Measurements from ENCODE around the gene CHSY1.
A peak's percentile ranks its signal among the peaks of the same experiment; 100 is the strongest.
"Not testable (repeated sequence)": the region's sequence is repeated elsewhere in the genome, so short reads cannot be mapped to it uniquely, and the experiment has no call there.

CHSY1 gene

DNA sequence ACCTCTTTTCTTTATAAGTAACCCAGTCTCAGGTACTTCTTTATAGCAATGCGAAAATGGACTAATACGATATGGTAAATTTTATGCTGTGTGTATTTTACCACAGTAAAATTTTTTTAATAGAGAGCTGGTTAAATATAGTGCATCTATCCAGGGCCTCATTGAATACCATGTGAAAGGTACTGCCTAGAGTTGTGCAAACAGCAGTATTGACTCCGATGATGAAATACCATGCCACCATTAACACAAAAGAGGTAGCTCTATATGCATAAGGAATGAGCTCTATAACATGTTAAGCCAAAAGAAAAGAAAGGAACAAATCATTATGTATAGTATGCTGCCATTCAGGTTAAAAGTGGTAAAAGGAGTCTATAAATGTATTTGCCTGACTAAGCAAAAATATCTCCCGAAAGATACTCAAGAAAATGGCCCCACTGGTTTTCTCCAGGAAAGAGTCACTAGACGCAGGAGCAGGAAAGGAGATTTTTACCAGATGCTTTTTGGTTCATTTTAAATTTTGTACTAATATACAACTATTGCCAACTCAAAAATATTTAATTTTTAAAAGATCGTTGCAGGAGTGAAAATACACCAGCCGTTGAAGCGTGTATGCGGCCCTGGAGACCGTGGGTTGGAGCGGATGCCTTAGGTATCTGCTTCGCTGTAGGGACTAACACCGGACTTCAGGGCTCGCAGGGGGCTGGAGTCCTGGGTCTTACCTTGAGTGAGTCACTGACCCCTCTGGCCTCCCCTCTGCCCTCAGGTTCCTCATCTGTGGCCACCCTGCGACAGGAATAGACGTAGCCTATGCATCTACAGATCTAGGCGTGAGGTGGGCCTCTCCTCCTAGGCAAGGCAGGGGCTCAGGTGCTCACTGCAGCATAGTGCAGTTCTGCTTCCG lies 120.1 kb downstream of the CHSY1 start:
- DNase-seq: no peak

DNA sequence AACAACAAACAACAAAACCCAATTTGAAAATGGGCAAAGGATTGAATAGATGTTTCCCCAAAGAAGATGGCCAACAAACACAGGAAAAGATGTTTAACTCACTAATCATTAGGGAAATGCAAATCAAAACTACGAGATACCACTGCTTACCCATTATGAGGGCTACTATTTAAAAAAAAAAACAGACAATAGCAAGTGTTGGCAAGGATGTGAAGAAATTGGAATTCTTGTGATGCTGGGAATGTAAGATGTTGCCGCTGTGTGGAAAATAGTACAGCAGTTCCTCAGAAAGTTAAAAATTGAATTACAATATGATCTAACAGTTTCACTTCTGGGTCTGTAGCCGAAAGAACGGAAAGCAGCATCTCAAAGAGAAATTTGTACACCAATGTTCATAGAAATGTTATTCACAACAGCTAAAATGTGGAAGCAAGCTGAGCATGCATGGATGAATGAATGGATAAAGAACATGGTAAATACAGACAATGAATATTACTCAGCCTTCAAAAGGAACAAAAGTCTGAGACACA lies 121.9 kb downstream of the CHSY1 start:
- no peak for DNase-seq

DNA sequence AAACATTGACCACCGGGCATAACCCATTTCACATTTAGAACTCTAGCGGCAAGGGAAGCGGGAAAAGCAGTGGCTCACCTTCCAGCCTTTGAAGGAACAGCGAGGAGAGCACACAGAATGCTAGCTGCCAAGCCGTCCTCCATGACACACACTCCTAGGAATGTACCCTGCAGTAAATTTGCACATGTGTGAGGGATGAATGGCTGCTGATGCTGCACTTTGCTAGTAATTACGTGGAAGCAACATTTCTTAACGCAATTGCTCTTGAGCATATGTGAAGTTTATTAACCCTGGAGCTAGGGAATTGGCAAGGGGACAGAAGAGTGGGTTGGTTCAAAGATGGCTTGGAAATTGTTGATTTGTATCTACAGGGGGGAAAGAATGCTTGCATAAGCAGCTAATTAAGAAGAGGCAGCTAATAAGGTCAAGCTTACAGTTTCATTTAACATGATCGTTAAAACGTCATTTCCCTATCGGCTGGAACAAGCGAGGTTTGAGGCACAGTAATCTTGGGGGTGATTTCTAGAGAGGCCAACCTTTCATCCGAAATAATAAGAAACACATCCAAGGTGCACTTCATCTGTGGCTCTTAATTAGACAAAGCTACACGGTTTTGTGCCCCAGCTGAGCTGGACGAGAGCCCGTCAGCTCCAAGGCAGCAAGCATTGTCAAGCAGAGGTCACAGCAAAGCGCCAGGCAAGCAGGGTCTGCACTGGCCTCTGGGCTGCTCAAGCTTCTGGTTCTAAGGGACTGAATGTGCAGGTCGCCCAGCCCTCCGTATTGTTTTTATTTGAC lies 123.4 kb downstream of the CHSY1 start:
- DNase-seq: no peak

DNA sequence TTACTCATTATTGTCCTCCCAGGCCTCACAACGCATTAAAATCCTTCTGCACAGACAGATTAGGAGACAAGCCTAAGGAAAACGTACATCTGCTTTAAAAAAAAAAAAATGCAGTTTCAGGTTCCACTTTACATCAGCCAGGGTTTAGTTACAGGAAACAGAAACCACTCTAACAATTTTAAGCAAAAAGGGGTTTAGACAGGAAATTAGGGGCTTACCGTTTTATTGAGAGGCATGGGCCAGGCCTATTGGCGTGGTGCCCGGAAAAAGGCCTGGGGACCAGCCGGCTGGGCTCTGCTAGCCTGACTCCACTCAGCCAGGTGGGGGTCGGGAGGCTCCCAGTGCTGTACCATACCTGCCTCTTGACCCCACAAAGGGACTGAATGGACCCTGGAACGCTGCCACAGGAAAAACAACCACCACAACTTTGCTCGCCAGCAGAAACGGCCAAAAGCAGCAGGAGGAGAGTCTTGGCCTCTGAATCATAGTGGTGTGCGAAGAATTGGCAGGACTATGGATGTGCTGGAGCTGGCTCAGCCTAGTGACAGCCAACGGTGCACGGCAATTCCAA lies 124.3 kb downstream of the CHSY1 start:
- DNase-seq: peak in 1 of 2 experiments; percentile 28

DNA sequence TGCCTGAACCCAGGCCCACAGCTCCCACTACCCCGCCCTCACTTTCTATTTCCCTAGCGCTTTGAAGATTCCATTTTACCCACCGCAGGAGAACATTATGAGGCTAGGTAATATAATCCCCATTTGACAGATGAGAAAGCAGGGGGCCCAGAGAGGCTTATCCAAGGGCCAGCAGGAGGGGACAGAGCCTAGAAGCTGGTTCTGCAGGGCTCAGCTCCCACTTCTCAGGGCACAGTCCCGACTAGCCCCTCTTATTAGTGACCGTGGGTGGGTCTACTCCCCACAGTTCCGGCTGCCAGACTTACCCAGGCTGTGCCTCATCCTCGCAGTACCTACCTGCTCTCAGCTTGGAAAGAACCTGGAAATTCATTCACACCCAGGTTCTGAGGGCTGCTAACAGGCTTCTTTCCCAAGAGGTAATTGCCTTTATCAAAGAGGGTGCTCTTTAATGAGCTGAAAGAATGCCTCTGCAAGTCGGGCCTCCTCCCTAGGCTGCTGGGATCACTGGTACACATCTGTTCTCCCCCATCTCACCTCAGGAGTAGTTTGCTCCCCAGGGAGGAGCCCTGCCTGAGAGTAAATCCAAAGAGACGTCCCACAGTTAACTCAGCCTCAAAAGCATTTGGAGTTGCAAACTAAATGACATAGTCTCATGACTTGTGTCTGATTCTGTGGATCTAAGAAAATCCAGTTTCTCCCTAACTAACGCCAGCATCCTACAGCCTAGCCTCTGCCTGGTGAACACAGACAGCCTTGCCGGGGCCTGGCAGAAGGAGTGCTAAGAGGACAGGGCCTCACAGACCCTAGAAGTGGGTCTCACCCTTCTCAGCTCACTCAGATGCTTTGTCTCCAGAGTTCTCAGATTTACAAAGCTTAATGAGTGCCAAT lies 125.0 kb downstream of the CHSY1 start:
- DNase-seq: peak in 1 of 2 experiments; percentile 28

DNA sequence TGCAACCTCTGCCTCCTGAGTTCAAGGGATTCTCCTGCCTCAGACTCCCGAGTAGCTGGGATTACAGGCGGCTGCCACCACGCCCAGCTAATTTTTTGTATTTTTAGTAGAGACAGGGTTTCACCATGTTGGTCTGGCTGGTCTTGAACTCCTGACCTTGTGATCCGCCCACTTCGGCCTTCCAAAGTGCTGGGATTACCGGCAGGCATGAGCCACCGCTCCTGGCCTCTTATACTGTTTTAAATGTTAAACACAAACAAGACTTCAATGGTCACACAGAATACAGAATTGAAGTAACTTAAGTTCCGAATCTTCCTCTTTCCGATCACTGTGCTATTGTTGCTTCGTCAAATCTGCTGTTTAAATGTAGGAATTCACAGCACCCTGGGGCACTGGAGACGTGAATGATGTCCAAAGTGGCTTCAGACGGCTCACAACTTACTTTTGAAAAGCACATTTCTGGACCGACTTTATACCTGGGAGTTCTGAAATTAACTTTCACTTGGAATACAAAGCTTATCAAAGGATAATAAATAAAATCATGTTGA lies 125.9 kb downstream of the CHSY1 start:
- not testable (repeated sequence) for DNase-seq
